ENCODE data around the gene CLCA4. TPM values are rescaled to one million over a fixed set of nuclear protein-coding genes. Genes with fewer than 3 reads are reported as not detected.
A peak's percentile ranks its signal among the peaks of the same experiment; 100 is the strongest.

CLCA4 gene
- total and polyA plus RNA-seq, 9 donors = 0.12 to 0.23 (median 0.22) TPM; not detected in 6

GRCh38 chr1:86505564-86505902 lies 41.3 kb upstream of the CLCA4 start:
- no peak for DNase-seq
- intact Hi-C loops (cut with DNase I) = no loop called here
- Histone ChIP-seq H3K27ac (no peak overlapping the region), H3K4me3 (no peak overlapping the region), H3K9me3 (no peaks in the 10 kb centered on the region), H3K27me3 (no peaks in the 10 kb centered on the region), H3K4me1 (ENCODE audit: insufficient read depth) (no peaks in the 10 kb centered on the region), H3K36me3 (no peaks in the 10 kb centered on the region)
- WGBS, 3 donors = 61 to 76% (median 73%) methylated on average over 4 of the region's 4 CpGs
- TF ChIP-seq EP300 (IDR thresholded peaks at IDR 0.05) = no peak
- TF ChIP-seq POLR2A (IDR thresholded peaks at IDR 0.05) = no peak
- TF ChIP-seq CTCF (IDR thresholded peaks at IDR 0.05) = no peak

- DNase-seq = peak in 1 of 5 donors; percentile 22
- intact Hi-C loops (cut with DNase I) = no loop called here
- H3K36me3 ChIP-seq = no peaks in the 10 kb centered on the region
- TF ChIP-seq POLR2A (IDR thresholded peaks at IDR 0.05) (no peak), CTCF (IDR thresholded peaks at IDR 0.05) (peak in 1 of 3 donors; percentile 29)
- no peaks in the 10 kb centered on the region for H3K9me3 ChIP-seq
- WGBS, 3 donors = 49 to 54% (median 53%) methylated on average over 13 of the region's 13 CpGs
- no peaks in the 10 kb centered on the region for H3K27me3 ChIP-seq
- no peaks in the 10 kb centered on the region for H3K4me1 ChIP-seq (ENCODE audit: insufficient read depth)
- no peak overlapping the region for H3K4me3 ChIP-seq
- no peak overlapping the region for H3K27ac ChIP-seq
Measured at GRCh38 chr1:86507935-86508582, 38.8 kb upstream of the CLCA4 start.

GRCh38 chr1:86508583-86508969 lies 38.3 kb upstream of the CLCA4 start:
- WGBS, 3 donors = 84 to 91% (median 85%) methylated on average over 2 of the region's 2 CpGs
- H3K27ac ChIP-seq = no peak overlapping the region
- H3K4me3 ChIP-seq = no peak overlapping the region
- TF ChIP-seq CTCF (IDR thresholded peaks at IDR 0.05) (no peak), POLR2A (IDR thresholded peaks at IDR 0.05) (no peak), EP300 (IDR thresholded peaks at IDR 0.05) (no peak)
- DNase-seq = no peak
- no peaks in the 10 kb centered on the region for H3K27me3 ChIP-seq
- H3K9me3 ChIP-seq = no peaks in the 10 kb centered on the region
- intact Hi-C loops (cut with DNase I) = no loop called here
- H3K36me3 ChIP-seq = no peaks in the 10 kb centered on the region
- H3K4me1 ChIP-seq (ENCODE audit: insufficient read depth) = no peaks in the 10 kb centered on the region

- no peak overlapping the region for H3K4me3 ChIP-seq
- no peaks in the 10 kb centered on the region for H3K9me3 ChIP-seq
- H3K4me1 ChIP-seq (ENCODE audit: insufficient read depth) = no peaks in the 10 kb centered on the region
- intact Hi-C loops (cut with DNase I) = no loop called here
- no peaks in the 10 kb centered on the region for H3K27me3 ChIP-seq
- 33 to 40% (median 34%) methylated on average over 2 of the region's 2 CpGs for WGBS, 3 donors
- H3K27ac ChIP-seq = no peak overlapping the region
- TF ChIP-seq EP300 (IDR thresholded peaks at IDR 0.05) (no peak), CTCF (IDR thresholded peaks at IDR 0.05) (no peak), POLR2A (IDR thresholded peaks at IDR 0.05) (no peak)
- no peak for DNase-seq
- no peaks in the 10 kb centered on the region for H3K36me3 ChIP-seq
Measured at GRCh38 chr1:86515597-86515996, 31.3 kb upstream of the CLCA4 start.

Measured in ovary (tissue), 9 donors.